Astrocyte (in vitro differentiated cells and primary cell): Measurements from ENCODE around the gene SGCD. TPM values are rescaled to one million over a fixed set of nuclear protein-coding genes. Genes with fewer than 3 reads are reported as not detected.
A peak's percentile ranks its signal among the peaks of the same experiment; 100 is the strongest.

Experiments
- DNase-seq: peaks from one replicate; pipeline ENCODE4 v3.0.0-alpha.2; 2010; ENCODE audit warnings: low read depth
- FAIRE-seq: peaks from 2 replicates; lab custom pipeline; 2011; peaks lifted over from hg19 to GRCh38; lab: Jason Lieb, UNC
- H2AFZ ChIP-seq: 2 replicates; pipeline ENCODE4 v1.6.0; 2012; ENCODE audit warnings: low read depth, low read length, inconsistent platforms
- H3K27ac ChIP-seq: 2 replicates; pipeline ENCODE4 v1.5.1; 2011; ENCODE audit warnings: low read depth, low read length, inconsistent platforms
- H3K27me3 ChIP-seq: 2 replicates; pipeline ENCODE4 v1.6.0; 2011; ENCODE audit warnings: low read length, inconsistent platforms; ENCODE audit not compliant: insufficient read depth
- H3K36me3 ChIP-seq: 2 replicates; pipeline ENCODE4 v1.5.1; 2011; ENCODE audit warnings: low read length, inconsistent platforms; ENCODE audit not compliant: insufficient read depth
- H3K4me1 ChIP-seq: 2 replicates; pipeline ENCODE4 v1.5.1; 2011; ENCODE audit warnings: low read length, inconsistent platforms; ENCODE audit not compliant: insufficient read depth
- H3K4me2 ChIP-seq: 2 replicates; pipeline ENCODE4 v1.6.0; 2012; ENCODE audit warnings: low read length, inconsistent platforms
- H3K4me3 ChIP-seq: 2 replicates; pipeline ENCODE4 v1.5.1; 2011; ENCODE audit warnings: low read depth, mild to moderate bottlenecking, low read length, inconsistent platforms; ENCODE audit not compliant: insufficient read depth
- H3K79me2 ChIP-seq: 2 replicates; pipeline ENCODE4 v1.6.0; 2012; ENCODE audit warnings: mild to moderate bottlenecking, low read length, inconsistent platforms; ENCODE audit not compliant: insufficient read depth
- H3K9ac ChIP-seq: 2 replicates; pipeline ENCODE4 v1.6.0; 2012; ENCODE audit warnings: mild to moderate bottlenecking, low read length, inconsistent platforms
- H3K9me3 ChIP-seq: 2 replicates; pipeline ENCODE4 v1.5.1; 2012; ENCODE audit warnings: low read depth, mild to moderate bottlenecking, low read length, inconsistent platforms; ENCODE audit not compliant: insufficient read depth
- H4K20me1 ChIP-seq: 2 replicates; pipeline ENCODE4 v1.6.0; 2012; ENCODE audit warnings: low read length, inconsistent platforms; ENCODE audit not compliant: insufficient read depth
- H3K27ac Mint-ChIP-seq: one replicate; pipeline ENCODE4 v1.8.0; 2021; ENCODE audit warnings: mild to moderate bottlenecking, mixed read lengths; ENCODE audit not compliant: unreplicated experiment
- H3K27me3 Mint-ChIP-seq: one replicate; pipeline ENCODE4 v1.8.0; 2021; ENCODE audit warnings: low read depth, mixed read lengths; ENCODE audit not compliant: unreplicated experiment
- H3K36me3 Mint-ChIP-seq: one replicate; pipeline ENCODE4 v1.8.0; 2021; ENCODE audit warnings: low read depth, mixed read lengths; ENCODE audit not compliant: unreplicated experiment
- H3K4me1 Mint-ChIP-seq: one replicate; pipeline ENCODE4 v1.8.0; 2021; ENCODE audit warnings: low read depth, mixed read lengths; ENCODE audit not compliant: unreplicated experiment
- H3K4me3 Mint-ChIP-seq: one replicate; pipeline ENCODE4 v1.8.0; 2021; ENCODE audit warnings: mild to moderate bottlenecking, moderate library complexity, mixed read lengths; ENCODE audit not compliant: unreplicated experiment
- H3K9me3 Mint-ChIP-seq: one replicate; pipeline ENCODE4 v1.8.0; 2021; ENCODE audit warnings: mild to moderate bottlenecking, mixed read lengths; ENCODE audit not compliant: unreplicated experiment
- CTCF ChIP-seq: IDR thresholded peaks from 2 replicates; pipeline ENCODE4 v1.5.1; 2011; ENCODE audit warnings: low read depth, mild to moderate bottlenecking, inconsistent platforms, low read length, moderate library complexity; ENCODE audit not compliant: insufficient read depth
- EZH2 ChIP-seq: IDR thresholded peaks from 2 replicates; pipeline ENCODE4 v1.6.1; 2012; ENCODE audit warnings: mild to moderate bottlenecking, low read length, inconsistent platforms; ENCODE audit not compliant: insufficient read depth
- total RNA-seq: library from RNA; stranded (reverse); gene quantifications from 2 replicates; pipeline ENCODE4 v1.2.1, GENCODE V29; 2021

The SGCD gene
- total RNA-seq, 1 donor from 2014 or later = 2.9 TPM

GRCh38 chr5:156706631-156707030 lies 379.7 kb downstream of the SGCD start:
- H3K36me3 Mint-ChIP-seq = no peaks in the 10 kb centered on the region
- FAIRE-seq = no peak
- H3K4me1 Mint-ChIP-seq = no peaks in the 10 kb centered on the region
- no peak overlapping the region for H3K9ac ChIP-seq
- H2AFZ ChIP-seq = no peak overlapping the region
- no peaks in the 10 kb centered on the region for H3K9me3 ChIP-seq
- H4K20me1 ChIP-seq = no peaks in the 10 kb centered on the region
- no peaks in the 10 kb centered on the region for H3K36me3 ChIP-seq
- H3K9me3 Mint-ChIP-seq = no peaks in the 10 kb centered on the region
- H3K27ac Mint-ChIP-seq = no peak overlapping the region
- H3K79me2 ChIP-seq = no peaks in the 10 kb centered on the region
- no peak overlapping the region for H3K4me3 ChIP-seq
- TF ChIP-seq CTCF = no peak
- TF ChIP-seq EZH2 = no peak
- no peak overlapping the region for H3K4me2 ChIP-seq
- H3K4me3 Mint-ChIP-seq = no peak overlapping the region
- no peaks in the 10 kb centered on the region for H3K27me3 ChIP-seq
- peaks cover 3% of the 10 kb centered on the region for H3K27me3 Mint-ChIP-seq
- H3K27ac ChIP-seq = no peak overlapping the region
- DNase-seq = no peak
- no peaks in the 10 kb centered on the region for H3K4me1 ChIP-seq

- no peaks in the 10 kb centered on the region for H3K79me2 ChIP-seq
- H3K27ac ChIP-seq = no peak overlapping the region
- H3K4me1 ChIP-seq = no peaks in the 10 kb centered on the region
- TF ChIP-seq EZH2 (no peak), CTCF (no peak)
- H3K4me2 ChIP-seq = no peak overlapping the region
- no peak for DNase-seq
- H3K4me3 ChIP-seq = no peak overlapping the region
- H3K4me1 Mint-ChIP-seq = no peaks in the 10 kb centered on the region
- no peaks in the 10 kb centered on the region for H4K20me1 ChIP-seq
- H3K9me3 Mint-ChIP-seq = no peaks in the 10 kb centered on the region
- H3K9me3 ChIP-seq = no peaks in the 10 kb centered on the region
- no peak overlapping the region for H2AFZ ChIP-seq
- H3K27me3 Mint-ChIP-seq = peaks cover 3% of the 10 kb centered on the region
- no peak overlapping the region for H3K9ac ChIP-seq
- no peak for FAIRE-seq
- H3K4me3 Mint-ChIP-seq = no peak overlapping the region
- no peak overlapping the region for H3K27ac Mint-ChIP-seq
- no peaks in the 10 kb centered on the region for H3K36me3 Mint-ChIP-seq
- no peaks in the 10 kb centered on the region for H3K36me3 ChIP-seq
- no peaks in the 10 kb centered on the region for H3K27me3 ChIP-seq
Observed at GRCh38 chr5:156707750-156708149, 380.8 kb downstream of the SGCD start.

GRCh38 chr5:156715287-156715686 lies 388.3 kb downstream of the SGCD start:
- no peak for TF ChIP-seq EZH2
- no peak for TF ChIP-seq CTCF
- H3K27ac ChIP-seq = no peak overlapping the region
- Mint-ChIP-seq H3K4me3 (no peak overlapping the region), H3K27ac (no peak overlapping the region), H3K9me3 (no peaks in the 10 kb centered on the region), H3K27me3 (no peaks in the 10 kb centered on the region), H3K4me1 (peaks cover 2% of the 10 kb centered on the region), H3K36me3 (no peaks in the 10 kb centered on the region)
- no peak overlapping the region for H3K4me2 ChIP-seq
- H3K36me3 ChIP-seq = no peaks in the 10 kb centered on the region
- no peak overlapping the region for H2AFZ ChIP-seq
- H3K4me3 ChIP-seq = no peak overlapping the region
- H3K27me3 ChIP-seq = no peaks in the 10 kb centered on the region
- H3K9me3 ChIP-seq = no peaks in the 10 kb centered on the region
- H3K9ac ChIP-seq = no peak overlapping the region
- no peaks in the 10 kb centered on the region for H3K79me2 ChIP-seq
- DNase-seq (peak; percentile 36), FAIRE-seq (no peak)
- no peaks in the 10 kb centered on the region for H4K20me1 ChIP-seq
- no peaks in the 10 kb centered on the region for H3K4me1 ChIP-seq
